HuH-7.5 (cell line): ENCODE data around the gene ZWILCH.
"Not testable (repeated sequence)": the region's sequence is repeated elsewhere in the genome, so short reads cannot be mapped to it uniquely, and the experiment has no call there.

ENCODE experiments used
- DNase-seq: peaks from one replicate; pipeline ENCODE4 v3.0.0; 2011; ENCODE audit warnings: low spot score

Gene ZWILCH

DNA sequence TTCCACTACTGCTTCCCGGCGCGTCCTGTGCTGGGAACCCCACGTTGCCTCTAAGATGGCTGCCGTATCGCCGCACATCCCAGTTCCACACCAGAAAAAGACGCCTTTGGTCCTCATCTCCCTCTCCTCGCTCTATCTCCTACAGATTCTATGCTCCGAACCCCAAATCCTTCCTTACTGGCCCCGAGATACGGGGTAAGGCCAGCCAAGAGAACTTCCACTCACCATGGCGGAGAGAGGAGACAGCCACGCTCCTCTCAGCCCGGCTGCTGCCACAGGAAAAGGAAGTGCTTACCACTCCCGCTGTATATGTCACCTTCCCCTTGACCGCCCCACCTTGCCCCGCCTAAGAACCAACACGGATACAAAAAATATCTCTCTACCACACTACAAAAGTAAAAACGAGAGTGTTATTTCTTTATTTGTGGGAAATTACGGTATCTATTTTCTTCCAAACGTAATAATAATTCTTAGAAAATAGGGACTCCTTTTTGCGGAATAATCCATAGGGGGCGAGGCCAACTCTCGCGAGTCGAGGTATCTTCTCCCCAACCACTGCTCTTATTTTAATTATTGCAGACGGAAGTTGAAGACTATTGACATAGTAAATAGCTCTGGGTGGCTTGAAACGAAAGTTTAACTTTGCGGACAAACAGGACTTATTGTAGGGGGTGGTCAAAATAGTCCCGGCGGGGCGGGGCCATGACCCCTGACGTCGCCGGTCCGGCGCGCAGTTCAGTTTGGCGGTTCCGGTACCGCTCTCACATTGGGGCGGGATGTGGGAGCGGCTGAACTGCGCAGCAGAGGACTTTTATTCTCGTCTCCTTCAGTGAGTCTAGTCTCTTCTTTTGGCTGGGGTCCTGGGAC lies at the start of gene ZWILCH, which contains the start of gene RPL4:
Gene ZWILCH (plus strand): TSS at position 764 of the 867 bp plus-strand sequence. CDS start 13 bp downstream, at position 777.
Gene RPL4 (minus strand): TSS at position 293 of the 867 bp plus-strand sequence. CDS start 65 bp downstream, at position 228.
- peak; percentile 74 for DNase-seq

GRCh38 chr15:66456211-66456610 lies 48.9 kb upstream of the ZWILCH start:
- DNase-seq: no peak

DNA sequence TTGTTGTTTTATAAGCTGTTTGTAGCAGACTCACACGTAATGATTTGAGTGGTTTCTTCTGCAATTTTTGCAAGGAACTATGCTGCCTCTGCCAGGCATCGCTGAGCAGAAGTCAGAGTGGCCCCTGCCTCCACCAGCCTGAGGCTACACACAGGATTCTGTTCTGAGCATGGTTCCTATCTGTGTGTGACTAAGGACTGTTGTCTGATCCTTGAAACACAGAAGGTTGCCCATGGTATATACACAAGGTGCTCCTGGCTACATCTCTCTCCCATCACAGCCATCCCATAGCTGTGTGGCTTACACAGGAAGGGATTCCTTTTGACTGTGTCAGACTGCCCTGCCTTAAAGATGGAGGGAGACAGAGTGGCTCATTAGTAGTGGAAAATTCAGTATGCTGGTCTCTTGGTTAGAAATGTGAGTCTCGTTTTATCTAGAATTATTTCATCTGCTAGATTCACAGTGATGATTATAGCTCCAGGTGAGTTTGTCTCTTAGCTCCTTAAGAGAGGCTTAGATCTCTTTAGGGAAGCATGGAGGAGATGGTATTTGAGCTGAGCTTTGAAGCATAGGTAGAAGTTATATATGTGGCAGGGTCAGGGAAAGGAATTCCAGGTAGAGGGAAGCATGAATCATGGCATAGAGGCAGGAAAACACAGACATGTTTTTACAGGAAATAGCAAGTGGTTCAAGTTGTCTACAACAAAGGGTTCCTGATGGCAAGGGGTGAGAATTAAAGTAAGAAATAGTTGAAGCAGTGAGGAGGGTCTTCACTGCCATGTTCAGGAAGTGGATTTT lies 45.1 kb upstream of the ZWILCH start:
- DNase-seq: no peak

DNA sequence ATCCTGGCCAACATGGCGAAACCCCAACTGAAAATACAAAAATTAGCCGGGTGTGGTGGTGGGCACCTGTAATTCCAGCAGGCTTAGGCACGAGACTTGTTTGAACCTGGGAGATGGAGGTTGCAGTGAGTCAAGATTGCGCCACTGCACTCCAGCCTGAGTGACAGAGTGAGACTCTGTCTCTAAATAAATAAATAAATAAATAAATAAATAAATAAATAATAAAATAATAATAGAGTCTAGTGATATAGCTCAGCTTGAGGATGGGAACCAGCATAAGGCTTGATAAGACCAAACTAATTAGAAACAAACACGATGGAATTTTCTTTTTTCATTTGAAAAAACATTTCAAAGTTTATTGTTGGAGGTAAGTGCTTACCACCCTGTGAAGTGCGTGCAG lies 43.8 kb upstream of the ZWILCH start:
- not testable (repeated sequence) for DNase-seq

DNA sequence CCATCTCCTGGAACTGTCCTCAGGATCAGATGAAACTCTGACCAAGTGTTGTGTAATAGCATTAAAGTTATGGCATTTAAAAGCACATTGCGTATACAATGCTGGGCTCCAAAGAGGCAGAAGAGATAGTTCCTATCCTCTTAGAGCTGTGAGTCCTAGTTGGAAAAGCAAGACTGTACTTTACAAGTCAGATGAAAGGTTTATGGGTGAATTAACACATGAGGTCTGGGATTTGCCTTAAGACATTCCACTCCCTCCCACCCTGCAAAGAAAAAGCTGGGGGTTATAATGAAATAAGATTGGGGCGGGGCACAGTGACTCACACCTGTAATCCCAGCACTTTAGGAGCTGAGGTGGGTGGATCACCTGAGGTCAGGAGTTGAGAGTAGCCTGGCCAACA lies 43.2 kb upstream of the ZWILCH start:
- no peak for DNase-seq

GRCh38 chr15:66462627-66463026 lies 42.5 kb upstream of the ZWILCH start:
- no peak for DNase-seq

- not testable (repeated sequence) for DNase-seq
Observed at GRCh38 chr15:66465294-66465693, 39.8 kb upstream of the ZWILCH start.

- not testable (repeated sequence) for DNase-seq
Observed at GRCh38 chr15:66467162-66468040, 37.7 kb upstream of the ZWILCH start.

- not testable (repeated sequence) for DNase-seq
Observed at GRCh38 chr15:66470825-66471224, 34.3 kb upstream of the ZWILCH start.

GRCh38 chr15:66472176-66472999 lies 32.7 kb upstream of the ZWILCH start:
- DNase-seq: no peak

- DNase-seq: no peak
Observed at GRCh38 chr15:66474135-66474534, 31.0 kb upstream of the ZWILCH start.

- DNase-seq: no peak
Observed at GRCh38 chr15:66474963-66475362, 30.2 kb upstream of the ZWILCH start.

DNA sequence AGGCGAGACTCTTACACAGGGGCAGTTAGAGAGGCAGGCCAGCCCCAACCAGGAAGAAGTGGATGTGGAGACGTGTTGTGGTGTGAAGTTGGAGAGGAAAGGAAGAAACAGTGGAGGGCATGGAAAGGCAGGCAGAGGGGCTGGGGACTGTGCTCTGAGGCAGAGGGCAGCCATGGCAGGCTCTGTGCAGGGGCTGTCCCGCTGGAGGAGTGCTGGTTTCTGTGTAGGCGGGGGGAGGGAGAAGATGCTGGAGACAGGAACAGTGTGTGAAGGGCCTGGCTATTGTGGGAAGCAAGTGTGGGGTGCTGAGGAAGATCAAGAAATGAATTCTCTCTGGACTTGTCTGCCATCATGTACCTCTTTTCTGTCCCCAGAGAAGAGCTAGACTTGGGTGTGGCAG lies 28.6 kb upstream of the ZWILCH start:
- no peak for DNase-seq

DNA sequence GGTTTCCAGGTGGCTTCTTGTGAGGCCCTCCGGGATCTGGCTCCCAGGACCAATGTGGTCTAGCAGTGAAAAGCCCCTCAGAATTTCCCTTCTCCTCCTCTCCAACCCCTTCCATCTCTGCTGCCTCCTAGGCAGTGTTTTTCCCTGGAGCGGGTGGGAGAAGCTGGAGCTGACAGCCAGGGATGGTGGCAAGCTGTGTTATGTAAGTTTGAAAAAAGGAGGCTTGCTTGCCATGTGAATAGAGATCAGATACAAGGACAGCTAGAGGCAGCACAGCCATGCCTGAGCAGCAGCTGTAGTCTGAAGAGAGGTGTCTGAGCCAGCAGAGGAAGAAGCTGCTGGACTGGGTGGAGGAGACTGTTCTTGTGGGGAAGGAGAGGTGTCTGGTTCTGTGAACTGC lies 28.1 kb upstream of the ZWILCH start:
- DNase-seq: no peak

GRCh38 chr15:66480267-66480666 lies 24.9 kb upstream of the ZWILCH start:
- DNase-seq: no peak

- DNase-seq: no peak
Observed at GRCh38 chr15:66481107-66481856, 23.8 kb upstream of the ZWILCH start.

DNA sequence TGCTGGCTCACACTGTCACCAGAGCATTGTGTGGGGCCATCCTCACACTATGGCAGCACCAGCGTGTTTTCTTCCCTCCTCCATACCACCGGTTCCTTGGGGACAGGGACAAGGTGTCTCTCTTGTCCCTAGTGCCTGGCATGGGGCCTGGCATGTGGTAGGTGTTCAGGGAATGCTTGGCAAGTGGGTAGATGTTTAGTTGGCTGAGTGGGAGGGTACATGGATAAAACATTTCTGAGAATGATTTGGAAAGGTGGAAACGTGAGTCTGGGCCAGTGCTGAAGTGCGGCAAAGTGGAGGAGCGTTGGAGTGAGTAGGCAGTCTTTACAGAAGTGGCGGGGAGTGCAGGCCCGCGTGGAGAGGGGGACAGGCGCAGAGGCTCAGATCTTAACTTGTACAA lies 22.6 kb upstream of the ZWILCH start:
- no peak for DNase-seq

DNA sequence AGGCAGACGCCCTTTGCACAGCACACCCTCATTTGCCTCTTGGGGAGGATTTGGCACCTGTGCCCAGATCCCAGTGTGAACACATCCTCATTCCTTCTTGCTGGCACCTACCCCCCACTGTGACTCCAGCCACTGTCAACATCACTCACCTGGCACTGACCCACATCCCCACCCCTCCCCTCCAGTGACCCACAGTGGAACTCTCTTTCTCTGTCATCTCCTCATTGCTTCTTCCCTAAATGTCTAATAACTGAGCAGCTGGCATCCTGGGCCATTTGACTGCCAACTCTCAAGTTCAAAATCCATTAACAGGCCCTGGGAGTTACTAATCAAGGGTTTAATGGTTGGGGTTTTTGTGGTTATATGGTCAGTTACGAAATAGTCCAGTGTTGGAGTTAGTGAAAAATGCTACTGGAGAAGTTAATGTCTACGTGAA lies 22.0 kb upstream of the ZWILCH start:
- no peak for DNase-seq

- no peak for DNase-seq
Observed at GRCh38 chr15:66484539-66485112, 20.5 kb upstream of the ZWILCH start.

DNA sequence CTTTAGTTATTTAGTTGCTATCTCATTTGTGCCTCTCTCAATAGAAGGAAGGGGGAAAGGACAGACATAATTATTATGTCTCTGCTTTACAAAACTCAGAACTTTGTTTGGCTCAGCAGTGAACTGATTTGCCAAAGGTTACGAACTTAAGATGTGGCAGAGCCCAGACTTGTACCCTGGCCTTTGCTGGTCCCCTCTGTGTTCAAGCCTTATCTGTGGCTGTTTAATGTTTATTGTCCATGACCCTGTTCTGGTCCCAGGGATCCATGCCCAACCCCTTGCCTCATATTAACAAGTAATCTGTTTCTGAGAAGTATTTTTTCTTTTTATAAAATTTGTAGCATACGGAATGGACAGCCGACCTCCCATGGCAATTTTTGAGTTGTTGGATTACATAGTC lies 18.2 kb upstream of the ZWILCH start:
- no peak for DNase-seq
